NCI-H510A (cell line): Measurements from ENCODE around the gene SBK1.
A peak's percentile ranks its signal among the peaks of the same experiment; 100 is the strongest.
"Not testable (repeated sequence)": the region's sequence is repeated elsewhere in the genome, so short reads cannot be mapped to it uniquely, and the experiment has no call there.

Source experiments
- DNase-seq: peaks from one replicate; lab custom pipeline; 2025; lab: John Stamatoyannopoulos, UW

SBK1 gene

GRCh38 chr16:28291651-28292626 is at the start of gene SBK1:
Gene SBK1, plus strand, starts transcription at chr16:28292525. Its CDS starts 24,867 bp downstream, at chr16:28317392.
- peak; percentile 91 for DNase-seq

- not testable (repeated sequence) for DNase-seq
Observed at GRCh38 chr16:28249483-28249882, 42.8 kb upstream of the SBK1 start.

- no peak for DNase-seq
Observed at GRCh38 chr16:28250999-28251398, 41.3 kb upstream of the SBK1 start.

GRCh38 chr16:28254158-28254557 is 38.2 kb upstream of the SBK1 start:
- DNase-seq, result no peak

- no peak for DNase-seq
Observed at GRCh38 chr16:28255838-28256237, 36.5 kb upstream of the SBK1 start.

- DNase-seq, result no peak
Observed at GRCh38 chr16:28257256-28257655, 35.1 kb upstream of the SBK1 start.

- DNase-seq, result peak; percentile 14
Observed at GRCh38 chr16:28258567-28258966, 33.8 kb upstream of the SBK1 start.

- DNase-seq, result no peak
Observed at GRCh38 chr16:28259091-28259780, 33.1 kb upstream of the SBK1 start.

- no peak for DNase-seq
Observed at GRCh38 chr16:28259781-28260150, 32.6 kb upstream of the SBK1 start.

GRCh38 chr16:28260193-28260592 is 32.1 kb upstream of the SBK1 start:
- no peak for DNase-seq

GRCh38 chr16:28261942-28262341 is 30.4 kb upstream of the SBK1 start:
- peak; percentile 10 for DNase-seq

GRCh38 chr16:28263305-28263704 is 29.0 kb upstream of the SBK1 start:
- no peak for DNase-seq

GRCh38 chr16:28264656-28265055 is 27.7 kb upstream of the SBK1 start:
- peak; percentile 24 for DNase-seq

- DNase-seq, result no peak
Observed at GRCh38 chr16:28265822-28266221, 26.5 kb upstream of the SBK1 start.

GRCh38 chr16:28267356-28267755 is 25.0 kb upstream of the SBK1 start:
- no peak for DNase-seq

GRCh38 chr16:28273511-28273910 is 18.8 kb upstream of the SBK1 start:
- DNase-seq, result no peak

GRCh38 chr16:28274676-28275075 is 17.6 kb upstream of the SBK1 start:
- no peak for DNase-seq

- no peak for DNase-seq
Observed at GRCh38 chr16:28276301-28276700, 16.0 kb upstream of the SBK1 start.

- peak; percentile 74 for DNase-seq
Observed at GRCh38 chr16:28277537-28278388, 14.6 kb upstream of the SBK1 start.

GRCh38 chr16:28279006-28279405 is 13.3 kb upstream of the SBK1 start:
- DNase-seq, result no peak

- no peak for DNase-seq
Observed at GRCh38 chr16:28280881-28281836, 11.2 kb upstream of the SBK1 start.
